ENCODE measurements around the gene ANK2.
"Not testable (repeated sequence)": the region's sequence is repeated elsewhere in the genome, so short reads cannot be mapped to it uniquely, and the experiment has no call there.

ANK2 gene

GRCh38 chr4:113209652-113210320 lies 160.3 kb downstream of the ANK2 start:
- no peak for DNase-seq (ENCODE audit: low read depth)

GRCh38 chr4:113212613-113213012 lies 163.2 kb downstream of the ANK2 start:
- DNase-seq (ENCODE audit: low read depth), result no peak

DNA sequence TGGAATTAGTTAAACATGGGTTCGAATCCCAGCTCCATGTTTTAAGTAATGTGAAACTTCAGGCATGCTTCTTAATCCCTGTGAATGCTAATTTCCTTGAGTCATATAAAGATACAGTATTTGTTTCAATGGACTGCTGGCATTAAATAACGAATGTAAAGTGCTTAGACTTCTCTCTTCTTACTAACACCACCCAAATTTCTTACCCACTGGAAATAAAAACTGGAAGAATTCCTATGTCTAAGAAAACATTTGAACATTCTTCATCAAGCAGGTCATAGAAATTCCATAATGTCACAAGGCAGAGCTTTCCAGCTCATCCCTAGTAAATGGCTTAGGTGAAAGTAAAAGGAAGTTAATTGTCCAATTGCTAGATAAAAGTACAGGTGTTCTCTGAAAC lies 172.5 kb downstream of the ANK2 start:
- DNase-seq (ENCODE audit: low read depth), result no peak

DNA sequence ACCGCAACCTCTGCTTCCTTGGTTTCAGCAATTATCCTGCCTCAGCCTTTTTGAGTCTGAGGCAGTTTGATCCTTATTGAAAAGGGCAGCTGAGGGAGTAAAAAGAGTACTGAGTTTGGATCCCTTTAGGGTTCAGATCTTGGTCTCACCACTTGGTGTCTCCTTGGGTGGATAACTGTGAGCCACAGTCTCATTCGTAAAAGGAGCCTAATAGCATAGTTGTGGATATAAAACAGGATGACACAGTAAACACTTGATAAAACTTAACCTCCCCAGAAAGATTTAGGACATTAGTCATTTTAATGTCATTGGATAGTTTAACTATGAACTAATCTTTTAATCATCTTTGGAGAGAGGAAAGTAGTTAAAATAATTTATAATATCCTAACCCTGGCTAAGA lies 173.0 kb downstream of the ANK2 start:
- no peak for DNase-seq (ENCODE audit: low read depth)

DNA sequence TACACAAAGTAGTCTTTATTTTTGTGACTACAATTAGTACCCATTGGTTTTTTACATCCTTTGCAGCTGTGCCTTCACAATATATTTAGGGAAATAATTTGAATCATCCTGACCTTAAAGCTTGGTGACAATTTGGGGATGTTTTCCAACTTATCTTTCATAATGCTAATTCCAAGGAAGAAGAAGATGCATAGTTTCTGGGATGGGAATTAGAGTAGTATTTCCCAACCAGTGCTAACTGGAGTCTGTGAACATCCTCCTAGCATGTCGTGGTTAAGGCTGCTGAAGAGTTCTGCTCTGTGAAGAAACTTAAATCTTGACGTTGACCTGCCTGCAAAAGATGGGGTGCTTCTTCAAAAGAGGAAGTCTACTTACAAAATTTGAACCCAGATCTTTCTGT lies 173.5 kb downstream of the ANK2 start:
- no peak for DNase-seq (ENCODE audit: low read depth)

- no peak for DNase-seq (ENCODE audit: low read depth)
Observed at GRCh38 chr4:113232194-113232593, 182.7 kb downstream of the ANK2 start.

GRCh38 chr4:113236916-113237315 lies 187.5 kb downstream of the ANK2 start:
- no peak for DNase-seq (ENCODE audit: low read depth)

- DNase-seq (ENCODE audit: low read depth), result no peak
Observed at GRCh38 chr4:113243312-113243711, 193.9 kb downstream of the ANK2 start.

GRCh38 chr4:113244747-113245146 lies 195.3 kb downstream of the ANK2 start:
- not testable (repeated sequence) for DNase-seq (ENCODE audit: low read depth)

- DNase-seq (ENCODE audit: low read depth), result no peak
Observed at GRCh38 chr4:113248320-113248719, 198.9 kb downstream of the ANK2 start.

- no peak for DNase-seq (ENCODE audit: low read depth)
Observed at GRCh38 chr4:113255628-113256027, 206.2 kb downstream of the ANK2 start.

DNA sequence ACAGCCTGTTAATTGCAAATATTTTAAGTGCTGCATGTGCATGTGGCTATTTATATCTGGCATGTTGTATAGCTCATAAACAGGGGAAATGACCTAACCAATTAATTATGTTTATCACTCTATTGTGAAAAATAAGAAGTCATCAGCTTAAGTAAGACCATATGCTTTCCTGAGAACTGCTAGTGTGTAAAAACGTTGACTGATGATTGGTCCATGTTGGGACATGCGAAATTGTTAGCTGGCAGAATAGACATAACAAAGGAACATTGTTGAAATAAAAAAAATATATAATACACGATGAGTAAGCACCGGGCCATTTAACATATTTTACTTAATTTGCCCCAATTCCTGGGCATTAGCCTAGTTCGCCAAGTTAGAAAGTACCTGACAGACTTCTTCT lies 207.5 kb downstream of the ANK2 start:
- no peak for DNase-seq (ENCODE audit: low read depth)

DNA sequence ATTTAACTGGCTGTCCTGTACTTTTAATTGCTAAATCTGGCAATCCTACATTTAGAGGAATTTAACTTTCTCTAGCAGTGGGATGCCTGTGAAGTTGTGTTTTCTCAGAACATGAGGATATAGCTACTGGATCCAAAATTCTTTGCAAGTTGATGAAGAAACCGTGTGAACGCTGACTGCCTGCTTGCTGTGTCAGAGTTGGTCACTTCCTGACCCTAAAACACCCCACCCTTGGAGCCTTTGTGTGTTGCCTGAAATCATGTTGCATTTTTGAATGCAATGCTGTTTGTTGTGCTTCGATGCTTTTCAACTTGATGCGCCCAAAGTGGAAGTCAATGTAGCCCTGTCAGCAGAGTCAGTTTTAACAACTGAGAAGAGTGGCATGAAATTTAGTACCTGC lies 211.2 kb downstream of the ANK2 start:
- no peak for DNase-seq (ENCODE audit: low read depth)

- DNase-seq (ENCODE audit: low read depth), result no peak
Observed at GRCh38 chr4:113263274-113263673, 213.8 kb downstream of the ANK2 start.

- DNase-seq (ENCODE audit: low read depth), result no peak
Observed at GRCh38 chr4:113270520-113271319, 221.3 kb downstream of the ANK2 start.

DNA sequence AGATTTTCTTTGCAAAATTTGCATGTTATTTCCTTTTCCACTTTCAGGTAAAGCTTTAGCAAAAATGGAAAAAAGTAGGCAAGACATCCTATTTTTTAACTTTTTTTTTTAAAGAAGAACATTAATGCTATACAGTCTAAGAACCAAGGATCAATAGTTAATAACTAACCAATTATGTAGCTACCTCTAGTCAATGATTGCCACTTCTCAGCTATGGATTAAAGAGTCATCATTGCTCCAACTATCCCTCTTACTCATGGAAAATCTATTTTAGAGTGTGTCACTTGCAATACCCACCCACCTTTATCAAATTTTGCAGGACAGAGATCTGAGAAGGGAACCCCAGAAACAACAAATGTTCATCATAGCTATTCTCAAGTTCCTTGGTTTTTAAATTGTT lies 223.1 kb downstream of the ANK2 start:
- no peak for DNase-seq (ENCODE audit: low read depth)

GRCh38 chr4:113273721-113274220 lies 224.3 kb downstream of the ANK2 start:
- DNase-seq (ENCODE audit: low read depth), result no peak

GRCh38 chr4:113276464-113277170 lies 227.2 kb downstream of the ANK2 start:
- DNase-seq (ENCODE audit: low read depth), result no peak

GRCh38 chr4:113278324-113278934 lies 229.0 kb downstream of the ANK2 start:
- peak; percentile 29 for DNase-seq (ENCODE audit: low read depth)

DNA sequence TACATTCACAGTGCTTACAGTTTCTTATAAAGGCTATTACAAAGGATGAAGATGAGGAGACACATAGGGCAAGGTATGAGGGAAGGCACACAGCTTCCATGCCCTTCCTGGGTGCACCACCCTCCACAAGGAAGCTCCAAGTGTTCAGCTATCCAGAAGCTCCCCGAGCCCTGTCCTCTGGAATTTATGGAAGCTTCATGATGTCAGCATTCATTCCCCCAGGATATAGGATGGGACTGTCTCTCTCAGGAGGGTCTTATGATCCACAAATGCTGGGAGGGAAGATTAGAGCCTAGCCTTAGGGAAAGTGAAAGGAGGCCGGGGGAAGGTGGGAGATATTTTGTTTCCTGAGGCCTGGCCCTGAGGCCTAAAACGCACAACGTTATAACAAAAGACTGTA lies 236.0 kb downstream of the ANK2 start:
- DNase-seq (ENCODE audit: low read depth), result no peak

GRCh38 chr4:113288257-113288656 lies 238.8 kb downstream of the ANK2 start:
- DNase-seq (ENCODE audit: low read depth), result no peak

DNA sequence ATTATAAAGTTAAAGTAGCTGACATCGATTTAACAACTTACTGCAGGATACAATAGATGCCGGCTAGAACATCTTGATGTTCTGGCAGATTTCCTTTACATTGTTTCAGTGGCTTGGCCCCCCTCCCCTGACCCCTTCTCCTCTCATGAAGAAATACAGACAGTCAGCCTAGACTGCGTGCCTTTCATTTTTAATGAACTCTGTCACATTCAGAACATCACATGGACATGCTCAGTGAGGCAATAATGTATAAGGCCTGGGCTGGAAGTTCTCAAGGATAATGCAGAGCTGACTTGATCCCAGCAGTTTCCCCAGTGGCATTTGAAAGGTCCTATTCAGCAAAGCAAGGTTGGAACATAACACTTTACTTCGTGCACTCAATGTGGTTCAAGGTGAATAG lies 239.2 kb downstream of the ANK2 start:
- no peak for DNase-seq (ENCODE audit: low read depth)

All from CMK (cell line).